Astrocyte (in vitro differentiated cells and primary cell): ENCODE data around the gene YIF1A. TPM values are rescaled to one million over a fixed set of nuclear protein-coding genes. Genes with fewer than 3 reads are reported as not detected.

Experiments
- DNase-seq: peaks from one replicate; pipeline ENCODE4 v3.0.0-alpha.2; 2010; ENCODE audit warnings: low read depth
- FAIRE-seq: peaks from 2 replicates; lab custom pipeline; 2011; peaks lifted over from hg19 to GRCh38; lab: Jason Lieb, UNC
- H2AFZ ChIP-seq: 2 replicates; pipeline ENCODE4 v1.6.0; 2012; ENCODE audit warnings: low read depth, low read length, inconsistent platforms
- H3K27ac ChIP-seq: 2 replicates; pipeline ENCODE4 v1.5.1; 2011; ENCODE audit warnings: low read depth, low read length, inconsistent platforms
- H3K27me3 ChIP-seq: 2 replicates; pipeline ENCODE4 v1.6.0; 2011; ENCODE audit warnings: low read length, inconsistent platforms; ENCODE audit not compliant: insufficient read depth
- H3K36me3 ChIP-seq: 2 replicates; pipeline ENCODE4 v1.5.1; 2011; ENCODE audit warnings: low read length, inconsistent platforms; ENCODE audit not compliant: insufficient read depth
- H3K4me1 ChIP-seq: 2 replicates; pipeline ENCODE4 v1.5.1; 2011; ENCODE audit warnings: low read length, inconsistent platforms; ENCODE audit not compliant: insufficient read depth
- H3K4me2 ChIP-seq: 2 replicates; pipeline ENCODE4 v1.6.0; 2012; ENCODE audit warnings: low read length, inconsistent platforms
- H3K4me3 ChIP-seq: 2 replicates; pipeline ENCODE4 v1.5.1; 2011; ENCODE audit warnings: low read depth, mild to moderate bottlenecking, low read length, inconsistent platforms; ENCODE audit not compliant: insufficient read depth
- H3K79me2 ChIP-seq: 2 replicates; pipeline ENCODE4 v1.6.0; 2012; ENCODE audit warnings: mild to moderate bottlenecking, low read length, inconsistent platforms; ENCODE audit not compliant: insufficient read depth
- H3K9ac ChIP-seq: 2 replicates; pipeline ENCODE4 v1.6.0; 2012; ENCODE audit warnings: mild to moderate bottlenecking, low read length, inconsistent platforms
- H3K9me3 ChIP-seq: 2 replicates; pipeline ENCODE4 v1.5.1; 2012; ENCODE audit warnings: low read depth, mild to moderate bottlenecking, low read length, inconsistent platforms; ENCODE audit not compliant: insufficient read depth
- H4K20me1 ChIP-seq: 2 replicates; pipeline ENCODE4 v1.6.0; 2012; ENCODE audit warnings: low read length, inconsistent platforms; ENCODE audit not compliant: insufficient read depth
- H3K27ac Mint-ChIP-seq: one replicate; pipeline ENCODE4 v1.8.0; 2021; ENCODE audit warnings: mild to moderate bottlenecking, mixed read lengths; ENCODE audit not compliant: unreplicated experiment
- H3K27me3 Mint-ChIP-seq: one replicate; pipeline ENCODE4 v1.8.0; 2021; ENCODE audit warnings: low read depth, mixed read lengths; ENCODE audit not compliant: unreplicated experiment
- H3K36me3 Mint-ChIP-seq: one replicate; pipeline ENCODE4 v1.8.0; 2021; ENCODE audit warnings: low read depth, mixed read lengths; ENCODE audit not compliant: unreplicated experiment
- H3K4me1 Mint-ChIP-seq: one replicate; pipeline ENCODE4 v1.8.0; 2021; ENCODE audit warnings: low read depth, mixed read lengths; ENCODE audit not compliant: unreplicated experiment
- H3K4me3 Mint-ChIP-seq: one replicate; pipeline ENCODE4 v1.8.0; 2021; ENCODE audit warnings: mild to moderate bottlenecking, moderate library complexity, mixed read lengths; ENCODE audit not compliant: unreplicated experiment
- H3K9me3 Mint-ChIP-seq: one replicate; pipeline ENCODE4 v1.8.0; 2021; ENCODE audit warnings: mild to moderate bottlenecking, mixed read lengths; ENCODE audit not compliant: unreplicated experiment
- CTCF ChIP-seq: IDR thresholded peaks from 2 replicates; pipeline ENCODE4 v1.5.1; 2011; ENCODE audit warnings: low read depth, mild to moderate bottlenecking, inconsistent platforms, low read length, moderate library complexity; ENCODE audit not compliant: insufficient read depth
- EZH2 ChIP-seq: IDR thresholded peaks from 2 replicates; pipeline ENCODE4 v1.6.1; 2012; ENCODE audit warnings: mild to moderate bottlenecking, low read length, inconsistent platforms; ENCODE audit not compliant: insufficient read depth
- total RNA-seq: library from RNA; stranded (reverse); gene quantifications from 2 replicates; pipeline ENCODE4 v1.2.1, GENCODE V29; 2021

Gene YIF1A
- total RNA-seq, 1 donor from 2014 or later: 129 TPM

GRCh38 chr11:66248903-66249302, 40.0 kb downstream of the YIF1A start:
- Histone ChIP-seq H3K27ac (no peak overlapping the region), H3K4me2 (no peak overlapping the region), H4K20me1 (no peaks in the 10 kb centered on the region), H3K36me3 (peaks cover 3% of the 10 kb centered on the region), H3K27me3 (no peaks in the 10 kb centered on the region), H3K9ac (no peak overlapping the region), H2AFZ (no peak overlapping the region), H3K4me1 (no peaks in the 10 kb centered on the region), H3K79me2 (no peaks in the 10 kb centered on the region), H3K4me3 (no peak overlapping the region), H3K9me3 (no peaks in the 10 kb centered on the region)
- Mint-ChIP-seq H3K4me3 (no peak overlapping the region), H3K27ac (no peak overlapping the region), H3K9me3 (no peaks in the 10 kb centered on the region), H3K27me3 (no peaks in the 10 kb centered on the region), H3K4me1 (no peaks in the 10 kb centered on the region), H3K36me3 (peaks cover 38% of the 10 kb centered on the region)
- no peak for TF ChIP-seq EZH2
- no peak for TF ChIP-seq CTCF
- FAIRE-seq (no peak), DNase-seq (no peak)

DNA sequence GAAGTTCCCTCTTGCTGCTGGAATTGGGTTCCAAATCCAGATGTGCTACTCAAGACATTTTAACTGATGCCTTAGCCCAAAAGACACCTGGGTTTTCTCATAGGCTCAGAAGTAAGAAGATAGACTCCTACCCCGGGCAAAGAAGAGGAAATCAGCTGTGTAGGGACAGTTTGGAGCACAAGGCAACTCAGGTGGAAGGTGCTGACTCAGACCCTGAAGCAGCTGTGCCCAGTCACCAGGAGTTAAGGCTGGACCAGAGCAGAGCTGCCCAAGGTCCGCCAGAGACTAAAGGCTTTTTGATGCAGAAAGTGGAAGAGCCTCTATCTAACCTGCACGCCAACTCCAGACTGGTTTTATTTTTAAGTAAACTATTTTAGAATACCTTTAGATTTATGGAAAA, 41.1 kb downstream of the YIF1A start:
- H3K36me3 ChIP-seq: peaks cover 3% of the 10 kb centered on the region
- Mint-ChIP-seq H3K27ac (no peak overlapping the region), H3K4me1 (no peaks in the 10 kb centered on the region), H3K4me3 (no peak overlapping the region), H3K9me3 (no peaks in the 10 kb centered on the region), H3K27me3 (no peaks in the 10 kb centered on the region), H3K36me3 (peaks cover 40% of the 10 kb centered on the region)
- no peaks in the 10 kb centered on the region for H3K27me3 ChIP-seq
- H3K4me2 ChIP-seq: no peak overlapping the region
- H3K4me3 ChIP-seq: no peak overlapping the region
- DNase-seq (no peak), FAIRE-seq (no peak)
- no peaks in the 10 kb centered on the region for H4K20me1 ChIP-seq
- H3K4me1 ChIP-seq: no peaks in the 10 kb centered on the region
- H2AFZ ChIP-seq: no peak overlapping the region
- no peak for TF ChIP-seq CTCF
- TF ChIP-seq EZH2: no peak
- H3K79me2 ChIP-seq: no peaks in the 10 kb centered on the region
- H3K27ac ChIP-seq: no peak overlapping the region
- no peaks in the 10 kb centered on the region for H3K9me3 ChIP-seq
- H3K9ac ChIP-seq: no peak overlapping the region

DNA sequence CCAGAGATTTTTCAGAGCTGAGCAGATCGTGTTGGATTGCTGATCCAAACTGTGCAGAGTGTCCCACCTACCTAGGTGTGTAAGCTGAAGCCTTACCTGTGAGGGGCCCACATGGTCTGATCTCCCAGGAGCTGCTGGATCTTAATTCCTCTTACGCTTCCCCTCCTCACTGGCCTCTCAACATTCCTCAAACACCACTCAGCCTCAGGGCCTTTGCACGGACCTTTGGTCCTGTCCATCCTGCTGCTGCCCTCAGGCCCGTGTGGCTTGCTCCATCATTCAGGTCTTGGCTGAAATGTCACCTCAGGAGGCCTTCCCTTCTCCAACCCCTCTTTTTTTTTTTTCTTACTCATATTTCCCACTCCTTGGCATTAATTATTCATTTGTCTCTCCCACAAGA, 41.6 kb downstream of the YIF1A start:
- no peaks in the 10 kb centered on the region for H3K9me3 Mint-ChIP-seq

More for the DNA sequence above, 41.6 kb downstream of the YIF1A start:
- H3K27ac Mint-ChIP-seq: no peak overlapping the region
- no peaks in the 10 kb centered on the region for H3K27me3 Mint-ChIP-seq
- DNase-seq: no peak
- no peak overlapping the region for H3K4me3 Mint-ChIP-seq
- TF ChIP-seq EZH2: no peak
- TF ChIP-seq CTCF: no peak
- no peaks in the 10 kb centered on the region for H3K27me3 ChIP-seq
- FAIRE-seq: no peak
- H3K4me3 ChIP-seq: no peak overlapping the region
- H4K20me1 ChIP-seq: peaks cover 3% of the 10 kb centered on the region
- no peaks in the 10 kb centered on the region for H3K79me2 ChIP-seq
- no peak overlapping the region for H3K9ac ChIP-seq
- no peak overlapping the region for H2AFZ ChIP-seq
- H3K36me3 Mint-ChIP-seq: peaks cover 40% of the 10 kb centered on the region
- H3K9me3 ChIP-seq: no peaks in the 10 kb centered on the region
- H3K36me3 ChIP-seq: peaks cover 8% of the 10 kb centered on the region
- no peak overlapping the region for H3K27ac ChIP-seq
- H3K4me2 ChIP-seq: no peak overlapping the region
- H3K4me1 ChIP-seq: no peaks in the 10 kb centered on the region
- H3K4me1 Mint-ChIP-seq: no peaks in the 10 kb centered on the region
